ENCODE results near the gene AFG1L.

DNA sequence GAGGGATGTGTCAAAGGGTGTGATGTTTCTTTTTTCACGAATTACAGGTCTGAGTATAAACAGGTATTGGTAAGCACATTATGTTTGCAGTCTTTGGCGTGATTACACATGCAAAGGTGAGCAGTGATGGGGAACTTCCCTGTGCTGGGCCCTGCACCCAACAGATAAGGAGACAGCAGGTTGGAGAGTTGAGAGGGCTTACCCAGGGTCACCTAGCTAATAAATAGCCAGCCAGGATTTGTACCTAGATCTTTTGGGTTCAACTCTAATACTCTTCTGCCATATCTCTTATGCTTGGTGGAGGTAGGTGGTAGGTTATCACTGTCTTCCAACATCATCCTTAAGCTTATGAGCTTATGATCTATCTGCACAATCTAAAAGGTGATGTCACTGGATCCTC lies 46.5 kb downstream of the AFG1L start:
- no peak for TF ChIP-seq CTCF (IDR thresholded peaks at IDR 0.05)
- no peak for TF ChIP-seq POLR2AphosphoS5 (IDR thresholded peaks at IDR 0.05)

Data from prostate gland (tissue), 2 donors.